PFSK-1 (cell line): ENCODE results near the gene KCNIP4.

Experiments
- FOXP2 ChIP-seq: optimal IDR thresholded peaks from 2 replicates; pipeline ENCODE3; 2011; ENCODE audit warnings: borderline replicate concordance, control low read depth, inconsistent platforms; ENCODE audit not compliant: insufficient read depth; ENCODE audit errors: extremely low read length, extremely low read depth
- POLR2AphosphoS5 ChIP-seq: IDR thresholded peaks from 2 replicates; pipeline ENCODE4 v1.6.1; 2012; ENCODE audit warnings: low read depth, mild to moderate bottlenecking, control low read depth, low read length, moderate library complexity
- REST ChIP-seq, 2 experiments: IDR thresholded peaks; 2 replicates each; pipeline versions ENCODE4 v1.6.1 to v1.8.0; 2011 to 2012; ENCODE audit warnings: low read depth in 2 of 2, low read length in 2 of 2, control low read depth in 1 of 2, inconsistent platforms in 1 of 2, mild to moderate bottlenecking in 1 of 2, moderate library complexity in 1 of 2; ENCODE audit not compliant: insufficient read depth in 1 of 2
- SIN3A ChIP-seq: IDR thresholded peaks from 2 replicates; pipeline ENCODE4 v1.6.1; 2012; ENCODE audit warnings: mild to moderate bottlenecking, low read length, moderate library complexity, borderline replicate concordance; ENCODE audit not compliant: insufficient read depth
- TAF1 ChIP-seq: IDR thresholded peaks from 2 replicates; pipeline ENCODE4 v1.6.1; 2012; ENCODE audit warnings: low read length, control low read depth, borderline replicate concordance; ENCODE audit not compliant: insufficient read depth

KCNIP4 gene

DNA sequence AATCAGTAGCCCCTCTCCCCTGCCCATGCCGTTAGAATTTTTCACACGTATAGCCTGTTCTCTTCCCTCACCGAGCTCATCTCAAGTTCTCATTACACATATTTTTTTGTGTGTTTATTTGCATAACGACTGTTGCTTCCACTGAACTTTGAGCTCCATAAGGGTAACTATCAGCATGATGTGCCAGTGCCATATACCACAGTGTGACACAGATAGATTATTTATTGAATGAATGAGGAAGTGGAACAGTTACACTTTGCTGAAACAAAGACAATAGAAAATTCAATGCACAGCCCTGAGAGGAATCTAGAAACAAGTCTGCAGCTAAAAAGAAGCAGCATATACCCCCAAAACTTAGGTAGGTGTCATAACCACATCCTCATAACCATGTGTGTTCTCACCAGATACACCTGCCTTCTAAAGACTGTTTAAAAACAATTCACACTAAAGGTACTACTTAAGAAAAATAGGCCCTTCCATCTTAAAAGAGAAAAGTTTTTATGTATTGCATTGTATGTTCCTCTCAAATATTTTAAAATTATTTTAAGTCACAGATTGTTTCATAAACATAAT, 858.4 kb downstream of the KCNIP4 start:
- no peak for TF ChIP-seq FOXP2
- TF ChIP-seq POLR2AphosphoS5, result no peak

DNA sequence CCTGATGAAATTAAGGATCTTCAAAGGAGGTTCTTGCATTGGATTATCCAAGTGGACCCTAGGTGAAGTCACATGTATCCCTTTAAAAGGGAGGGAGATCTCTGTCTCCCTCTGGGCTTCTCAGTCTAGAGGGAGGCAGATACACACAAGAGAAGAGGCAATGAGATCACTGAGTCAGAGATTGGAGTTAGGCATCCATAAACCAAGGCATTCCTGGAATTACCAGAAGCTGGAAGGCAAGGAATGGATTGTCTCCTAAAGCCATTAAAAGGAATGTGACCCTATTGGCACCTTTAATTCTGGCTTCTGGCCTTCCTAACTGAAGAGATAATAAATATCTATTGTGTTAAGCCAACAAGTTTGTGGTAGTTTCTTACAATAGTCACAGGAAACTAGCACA, 865.2 kb downstream of the KCNIP4 start:
- no peak for TF ChIP-seq REST (IDR thresholded peaks at IDR 0.05; ENCODE audit: insufficient read depth in 1 of 2, low read depth in 2 of 2, low read length in 2 of 2)
- TF ChIP-seq TAF1, result no peak
- no peak for TF ChIP-seq POLR2AphosphoS5

DNA sequence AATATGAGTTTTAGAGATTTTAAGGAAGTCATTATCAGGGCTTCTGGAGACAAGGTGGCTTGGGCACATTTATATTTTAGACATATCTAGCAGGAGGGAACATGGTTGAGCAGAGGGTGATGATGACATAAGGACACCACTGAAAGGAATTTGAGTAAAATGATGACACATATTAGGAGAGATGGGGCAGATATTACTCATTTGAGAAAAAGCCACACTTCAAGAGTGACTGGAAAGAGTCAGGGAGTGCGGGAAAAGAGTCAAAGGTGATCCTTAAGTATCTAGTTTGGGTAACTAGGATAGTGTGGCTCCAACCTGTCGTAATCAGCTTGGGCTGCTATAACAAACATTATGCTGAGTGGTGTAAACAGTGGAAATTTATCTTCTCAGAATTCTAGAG, 870.6 kb downstream of the KCNIP4 start:
- no peak for TF ChIP-seq SIN3A

DNA sequence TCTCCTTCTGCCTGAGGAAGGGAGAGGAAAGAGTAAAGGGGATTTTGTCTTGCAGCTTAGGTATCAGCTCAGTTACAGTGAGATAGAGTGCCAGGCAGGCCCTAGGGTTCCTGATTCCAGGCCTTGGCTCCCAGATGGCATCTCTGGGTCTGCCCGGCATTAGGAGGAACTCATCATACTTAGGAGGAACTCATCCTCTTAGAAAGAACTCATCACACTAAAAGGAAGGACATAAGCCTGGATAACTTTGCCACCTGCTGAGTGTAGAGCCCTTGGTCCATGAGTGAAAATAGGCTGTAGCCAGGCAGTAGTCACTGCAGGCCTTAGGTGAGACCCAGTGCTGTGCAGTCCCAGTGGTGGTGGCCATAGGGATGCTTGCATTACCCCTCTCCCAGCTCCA, 881.2 kb downstream of the KCNIP4 start:
- no peak for TF ChIP-seq TAF1

DNA sequence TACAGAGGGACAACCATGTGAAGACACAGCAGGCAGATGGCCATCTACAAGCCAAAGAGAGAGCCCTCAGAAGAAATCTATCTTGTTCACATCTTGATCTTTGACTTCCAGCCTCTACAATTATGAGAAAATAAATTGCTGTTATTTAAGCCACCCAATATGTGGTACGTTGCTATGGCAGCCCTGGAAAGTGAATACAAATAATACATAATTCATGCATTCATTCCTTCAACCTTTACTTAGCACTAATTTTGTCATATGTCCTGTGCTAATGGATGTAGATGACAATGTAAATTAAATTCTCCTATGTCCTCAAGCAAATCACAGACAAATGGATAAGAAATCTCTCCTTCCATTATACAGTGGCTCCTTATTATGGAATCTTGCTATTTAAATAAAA, 886.7 kb downstream of the KCNIP4 start:
- no peak for TF ChIP-seq TAF1
- TF ChIP-seq POLR2AphosphoS5, result no peak
- TF ChIP-seq SIN3A, result no peak
- TF ChIP-seq REST (IDR thresholded peaks at IDR 0.05; ENCODE audit: insufficient read depth in 1 of 2, low read depth in 2 of 2, low read length in 2 of 2), result no peak
- TF ChIP-seq FOXP2, result no peak

GRCh38 chr4:21046141-21046540, 902.4 kb downstream of the KCNIP4 start:
- TF ChIP-seq POLR2AphosphoS5, result no peak
- TF ChIP-seq TAF1, result no peak
- TF ChIP-seq SIN3A, result no peak
- TF ChIP-seq FOXP2, result no peak
- no peak for TF ChIP-seq REST (IDR thresholded peaks at IDR 0.05; ENCODE audit: insufficient read depth in 1 of 2, low read depth in 2 of 2, low read length in 2 of 2)

GRCh38 chr4:21045119-21045518, 903.5 kb downstream of the KCNIP4 start:
- no peak for TF ChIP-seq FOXP2
- TF ChIP-seq SIN3A, result no peak
- no peak for TF ChIP-seq TAF1
- TF ChIP-seq REST (IDR thresholded peaks at IDR 0.05; ENCODE audit: insufficient read depth in 1 of 2, low read depth in 2 of 2, low read length in 2 of 2), result no peak
- TF ChIP-seq POLR2AphosphoS5, result no peak
